Ovary (tissue), 9 donors: ENCODE results near the gene SUSD2. TPM values are rescaled to one million over a fixed set of nuclear protein-coding genes. Genes with fewer than 3 reads are reported as not detected.

Experiments
- DNase-seq, 5 donors: peaks; one replicate each; pipeline ENCODE4 v3.0.0-alpha.2; 2019 to 2020
- H3K27ac ChIP-seq, 2 donors: fragments of 200-600 bp; one replicate each; pipeline versions ENCODE4 v1.5.1 to v1.8.0; 2019 to 2022
- H3K27me3 ChIP-seq: fragments of 200-600 bp; one replicate; pipeline ENCODE4 v1.8.0; 2022
- H3K36me3 ChIP-seq: fragments of 200-600 bp; sonication (generic); one replicate; pipeline ENCODE4 v1.5.1; 2019
- H3K4me1 ChIP-seq: one replicate; pipeline ENCODE4 v1.8.1; 2013; ENCODE audit warnings: mild to moderate bottlenecking, moderate library complexity; ENCODE audit not compliant: insufficient read depth
- H3K4me3 ChIP-seq: fragments of 200-600 bp; sonication (generic); one replicate; pipeline ENCODE4 v1.5.1; 2017
- H3K9me3 ChIP-seq, 2 donors: fragments of 200-600 bp in 1 of 2; sonication (generic) in 1 of 2; one replicate each; pipeline versions ENCODE4 v1.5.1 to v1.8.1; 2013 to 2019; ENCODE audit warnings: mild to moderate bottlenecking in 1 of 2, moderate library complexity in 1 of 2
- EP300 ChIP-seq: sonication (generic); formaldehyde crosslinking; IDR thresholded peaks from one replicate; pipeline ENCODE4 v1.6.1; 2017; ENCODE audit warnings: antibody characterized with exemption
- POLR2A ChIP-seq: fragments of 450-650 bp; IDR thresholded peaks from one replicate; pipeline ENCODE4 v1.6.1; 2017; ENCODE audit warnings: antibody characterized with exemption, mild to moderate bottlenecking, moderate library complexity
- WGBS, 3 donors: extraction: QIAGEN DNeasy Blood & Tissue Kit in 1 of 3; methylation state at CpG; one replicate each; pipeline versions ENCODE4 v1.1.5 to v1.1.7; 2013 to 2017; 5-methylcytosine and 5-hydroxymethylcytosine counted together
- intact Hi-C, 4 donors: fragments of 100-400 bp; cut with DNase I; formaldehyde crosslinking; loops; one replicate each; pipeline versions ENCODE4 v1.11.0 to v1.15.1; 2022 to 2023
- polyA plus RNA-seq, 2 donors: library from polyadenylated mRNA; stranded (reverse); fragments of 200-250 nt in 1 of 2; fragments of 350-450 nt in 1 of 2; fragmentation: Illumina TruSeq in 1 of 2; extraction: RNeasy Lipid Tissue Mini Kit (QIAGEN cat#74804) in 1 of 2; gene quantifications; one replicate each; pipeline ENCODE4 v1.2.3, GENCODE V29; 2013 to 2014
- total RNA-seq, 7 donors: library from RNA; depleted of rRNA in 2 of 7; stranded (reverse); fragments of >200 nt in 2 of 7; fragmentation: NEBNext Ultra II Directional in 3 of 7; extraction: Animal tissue kit (Norgen Biotek cat#: 25700) in 3 of 7; gene quantifications; one replicate each; pipeline versions ENCODE4 v1.1.0 to v1.2.4, GENCODE V29; 2016 to 2023
- TF ChIP-seq, protein P1 (sequence below), 3 donors: fragments of 450-650 bp in 2 of 3; fragments of 200-600 bp in 1 of 3; IDR thresholded peaks; one replicate each; pipeline versions ENCODE4 v1.5.1 to v1.8.0; 2016 to 2022; ENCODE audit warnings: antibody characterized with exemption in 3 of 3, mild to moderate bottlenecking in 1 of 3
- donor health status: DM: no; HTN: no; CAD: no; lungs with moderate emphysema.
- donor health status: DM: no; HTN: no; CAD: no.
- donor health status: Bipolar disorder and iron deficiency.
- donor health status: DM: yes; HTN: yes; CAD: no.
- donor health status: DM: no; HTN: no; CAD: no.
- donor health status: DM: yes; HTN: yes; CAD: no.

SUSD2 gene
- total and polyA plus RNA-seq, 9 donors, result 0.45 to 4.1 (median 2.6) TPM

DNA sequence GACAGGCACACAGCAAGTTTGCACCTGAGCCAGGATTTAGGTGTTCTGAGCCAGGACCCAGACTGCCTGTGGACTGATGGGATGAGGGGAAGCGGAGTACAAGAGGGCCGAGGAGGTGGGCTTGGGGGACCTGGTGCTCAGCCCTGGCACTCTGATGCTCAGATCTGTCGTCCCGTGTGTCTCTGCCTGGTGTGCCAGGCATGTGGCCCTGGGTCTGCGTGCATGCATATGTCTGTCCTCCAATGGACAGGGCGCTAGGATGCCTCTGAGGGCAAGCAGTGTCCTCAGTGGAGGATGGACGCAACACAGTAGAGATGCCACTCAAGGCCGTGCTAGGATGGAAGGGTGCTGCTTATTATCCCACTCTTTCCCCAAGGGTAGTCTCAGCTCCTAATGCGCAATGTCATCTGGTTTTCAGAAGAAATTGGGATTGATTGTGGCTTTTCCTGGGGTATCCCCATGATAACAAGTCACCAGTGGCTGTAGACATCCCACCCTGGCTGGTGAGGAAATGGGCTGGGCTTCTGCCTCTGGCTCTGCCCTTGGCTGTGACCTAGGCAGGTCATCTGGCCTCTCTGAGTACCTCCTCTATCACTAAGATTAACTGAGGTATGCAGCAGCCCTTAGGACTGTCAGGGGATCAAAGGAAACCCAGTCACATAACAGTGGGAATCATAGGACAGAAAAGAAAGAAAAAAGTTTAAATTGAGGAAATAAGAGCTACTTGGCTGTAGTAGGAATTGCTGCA, 35.7 kb upstream of the SUSD2 start:
- Histone ChIP-seq H3K27me3 (no peaks in the 10 kb centered on the region), H3K36me3 (no peaks in the 10 kb centered on the region), H3K9me3 (no peaks in the 10 kb centered on the region), H3K27ac (peak overlapping the region; percentile 14 to 82), H3K4me1 (peaks cover 34% of the 10 kb centered on the region), H3K4me3 (no peak overlapping the region)
- DNase-seq, result peak in 2 of 5 donors; percentile 46 to 48
- 75 to 79% (median 77%) methylated on average over 9 of the region's 9 CpGs for WGBS, 3 donors
- TF ChIP-seq, protein P1, sequence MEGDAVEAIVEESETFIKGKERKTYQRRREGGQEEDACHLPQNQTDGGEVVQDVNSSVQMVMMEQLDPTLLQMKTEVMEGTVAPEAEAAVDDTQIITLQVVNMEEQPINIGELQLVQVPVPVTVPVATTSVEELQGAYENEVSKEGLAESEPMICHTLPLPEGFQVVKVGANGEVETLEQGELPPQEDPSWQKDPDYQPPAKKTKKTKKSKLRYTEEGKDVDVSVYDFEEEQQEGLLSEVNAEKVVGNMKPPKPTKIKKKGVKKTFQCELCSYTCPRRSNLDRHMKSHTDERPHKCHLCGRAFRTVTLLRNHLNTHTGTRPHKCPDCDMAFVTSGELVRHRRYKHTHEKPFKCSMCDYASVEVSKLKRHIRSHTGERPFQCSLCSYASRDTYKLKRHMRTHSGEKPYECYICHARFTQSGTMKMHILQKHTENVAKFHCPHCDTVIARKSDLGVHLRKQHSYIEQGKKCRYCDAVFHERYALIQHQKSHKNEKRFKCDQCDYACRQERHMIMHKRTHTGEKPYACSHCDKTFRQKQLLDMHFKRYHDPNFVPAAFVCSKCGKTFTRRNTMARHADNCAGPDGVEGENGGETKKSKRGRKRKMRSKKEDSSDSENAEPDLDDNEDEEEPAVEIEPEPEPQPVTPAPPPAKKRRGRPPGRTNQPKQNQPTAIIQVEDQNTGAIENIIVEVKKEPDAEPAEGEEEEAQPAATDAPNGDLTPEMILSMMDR (IDR thresholded peaks at IDR 0.05), result no peak
- intact Hi-C loops, result no loop called here

DNA sequence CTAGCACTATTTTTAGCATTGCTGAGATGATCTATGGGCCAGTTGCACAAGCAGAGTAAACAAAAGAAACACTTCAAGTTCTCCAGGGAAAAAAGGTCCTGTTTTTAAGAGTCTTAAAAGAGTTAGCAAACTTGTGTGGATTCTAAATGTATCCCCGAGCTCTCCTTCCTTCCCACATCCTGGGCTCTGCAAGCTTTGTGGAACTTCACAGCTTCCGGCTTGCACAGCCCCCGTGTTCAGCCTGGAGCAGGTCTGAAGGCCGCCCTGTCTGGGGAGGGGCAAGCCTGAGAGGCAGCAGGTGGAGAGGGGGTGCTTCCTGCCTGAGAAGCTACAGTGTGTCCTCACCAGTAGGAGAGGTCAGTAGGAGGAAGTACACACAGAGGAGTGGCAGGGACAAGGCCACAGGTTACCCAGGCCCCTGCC, 35.1 kb upstream of the SUSD2 start:
- H3K9me3 ChIP-seq, result no peaks in the 10 kb centered on the region
- peaks cover 34% of the 10 kb centered on the region for H3K4me1 ChIP-seq
- H3K27ac ChIP-seq, result peak overlapping the region; percentile 78 to 82
- peak; percentile 57 to 72 (median 65) for DNase-seq
- WGBS, 3 donors, result 0 to 1% (median 0%) methylated on average over 4 of the region's 4 CpGs
- intact Hi-C loops, result no loop called here
- H3K4me3 ChIP-seq, result no peak overlapping the region
- TF ChIP-seq POLR2A (no peak), EP300 (no peak)
- TF ChIP-seq, protein P1 (IDR thresholded peaks at IDR 0.05), result no peak
- H3K36me3 ChIP-seq, result no peaks in the 10 kb centered on the region
- no peaks in the 10 kb centered on the region for H3K27me3 ChIP-seq

DNA sequence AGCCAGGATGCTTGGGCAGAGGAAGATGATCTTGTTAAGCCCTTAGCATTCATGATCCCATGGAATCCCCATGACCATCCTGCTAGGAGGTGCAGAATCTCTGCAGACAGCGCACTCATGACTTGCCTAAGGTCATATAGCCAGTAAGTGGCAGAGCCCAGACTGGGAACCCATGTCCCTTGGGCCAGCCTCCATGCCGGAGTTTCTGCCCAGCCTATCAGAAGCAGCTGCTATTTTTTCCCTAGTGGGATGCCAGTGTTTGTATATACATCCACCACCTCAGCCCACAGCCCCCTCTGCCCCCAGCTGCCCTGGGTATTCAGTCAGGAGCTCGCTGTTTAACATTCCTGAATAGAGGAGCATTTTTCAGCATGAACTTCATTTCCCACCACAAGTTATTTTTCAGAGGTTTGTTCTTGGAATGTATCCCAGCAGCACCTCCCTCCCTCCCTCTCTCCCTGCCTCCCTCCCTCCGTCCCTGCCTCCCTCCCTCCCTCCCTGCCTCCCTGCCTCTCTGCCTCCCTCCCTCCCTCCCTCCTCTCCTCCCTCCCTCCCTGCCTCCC, 34.4 kb upstream of the SUSD2 start:
- DNase-seq, result peak; percentile 57 to 78 (median 73)
- H3K4me1 ChIP-seq, result peaks cover 31% of the 10 kb centered on the region
- intact Hi-C loops, result no loop called here
- no peak overlapping the region for H3K4me3 ChIP-seq
- H3K27ac ChIP-seq, result peak overlapping the region; percentile 78 to 82
- H3K27me3 ChIP-seq, result no peaks in the 10 kb centered on the region
- TF ChIP-seq, protein P1 (IDR thresholded peaks at IDR 0.05), result no peak
- TF ChIP-seq POLR2A, result no peak
- no peak for TF ChIP-seq EP300
- 2 to 4% (median 4%) methylated on average over 4 of the region's 4 CpGs for WGBS, 3 donors
- no peaks in the 10 kb centered on the region for H3K36me3 ChIP-seq
- H3K9me3 ChIP-seq, result no peaks in the 10 kb centered on the region

DNA sequence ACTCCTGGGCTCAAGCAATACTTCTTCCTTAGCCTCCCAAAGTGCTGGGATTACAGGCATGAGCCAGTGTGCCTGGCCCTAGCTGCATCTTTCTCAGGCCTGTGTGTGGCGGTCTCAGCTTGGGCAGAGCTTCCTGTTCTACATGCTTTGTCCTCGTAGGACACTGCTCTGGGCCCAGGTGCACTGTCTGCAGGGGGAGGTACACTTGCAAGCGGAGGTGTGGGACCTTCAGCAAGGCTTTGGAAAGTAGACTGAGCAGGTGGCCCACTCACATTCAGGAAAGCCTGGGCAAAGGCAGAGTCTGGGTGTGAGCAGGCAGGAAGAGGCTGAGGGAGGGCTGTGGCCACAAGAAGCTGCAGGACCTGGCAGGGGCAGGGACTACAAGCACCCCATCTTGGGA, 33.6 kb upstream of the SUSD2 start:
- Histone ChIP-seq H3K36me3 (no peaks in the 10 kb centered on the region), H3K27me3 (no peaks in the 10 kb centered on the region), H3K9me3 (no peaks in the 10 kb centered on the region), H3K27ac (peak overlapping the region; percentile 26 to 82), H3K4me1 (peaks cover 31% of the 10 kb centered on the region), H3K4me3 (no peak overlapping the region)
- DNase-seq, result no peak
- TF ChIP-seq EP300, result no peak
- TF ChIP-seq, protein P1 (IDR thresholded peaks at IDR 0.05), result no peak
- no peak for TF ChIP-seq POLR2A
- intact Hi-C loops, result no loop called here
- 75 to 93% (median 77%) methylated on average over 3 of the region's 3 CpGs for WGBS, 3 donors
